GM12878 (cell line): ENCODE results near the gene ADAMTS7. TPM values are rescaled to one million over a fixed set of nuclear protein-coding genes. Genes with fewer than 3 reads are reported as not detected.
"Not testable (repeated sequence)": the region's sequence is repeated elsewhere in the genome, so short reads cannot be mapped to it uniquely, and the experiment has no call there.

ENCODE experiments used
- ATAC-seq: fragments of 200-7000 bp; cut with Tn5 transposase; 3 replicates; pipeline ENCODE4 v1.9.1; 2020; ENCODE audit warnings: mild to moderate bottlenecking, moderate library complexity
- BruUV-seq: library from RNA; stranded (reverse); fragments of 400-500 nt; replicated peaks from 2 replicates; lab custom pipeline; 2021; lab: Mats Ljungman, UMichigan
- CTCF ChIA-PET: fragments of 300-600 bp; sonication (Branson Sonifier 250); formaldehyde crosslinking; extraction: SDS; loops from one replicate; lab custom pipeline; 2021; ENCODE audit warnings: inconsistent platforms; lab: Yijun Ruan, JAX
- POLR2A ChIA-PET: fragments of 350-600 bp; formaldehyde crosslinking; extraction: SDS; loops from one replicate; lab custom pipeline; 2021; ENCODE audit warnings: inconsistent platforms; lab: Charles Lee
- RAD21 ChIA-PET: fragments of 300-600 bp; sonication (Branson Sonifier 250); formaldehyde crosslinking; loops from one replicate; lab custom pipeline; 2023; ENCODE audit warnings: antibody characterized with exemption; ENCODE audit not compliant: unreplicated experiment; lab: Charles Lee
- SMC1A ChIA-PET: fragments of 300-600 bp; sonication (Branson Sonifier 250); formaldehyde crosslinking; loops from one replicate; lab custom pipeline; 2023; ENCODE audit not compliant: unreplicated experiment, uncharacterized antibody; lab: Charles Lee
- DNase-seq: peaks from one replicate; pipeline ENCODE4 v3.0.0-alpha.2; 2011; ENCODE audit warnings: low read depth, low spot score
- FAIRE-seq: peaks from 3 replicates; lab custom pipeline; 2011; peaks lifted over from hg19 to GRCh38; lab: Jason Lieb, UNC
- H2AFZ ChIP-seq: 2 replicates; pipeline ENCODE4 v1.6.0; 2011; ENCODE audit warnings: low read depth, low read length, control low read depth; ENCODE audit not compliant: control insufficient read depth
- H3K27ac ChIP-seq: 2 replicates; pipeline ENCODE4 v1.5.1; 2011; ENCODE audit warnings: control low read depth; ENCODE audit not compliant: control insufficient read depth, insufficient read depth
- H3K27me3 ChIP-seq, 2 experiments: replicated peaks in 1 of 2; 2 replicates each; pipeline versions ENCODE4 v1.6.0 to v1.6.1; 2011; ENCODE audit warnings: low read length in 1 of 2; ENCODE audit not compliant: control insufficient read depth in 2 of 2, insufficient read depth in 2 of 2
- H3K36me3 ChIP-seq, 2 experiments: 2 replicates each; pipeline ENCODE4 v1.5.1; 2011; ENCODE audit warnings: low read length in 1 of 2; ENCODE audit not compliant: control insufficient read depth in 2 of 2, insufficient read depth in 2 of 2
- H3K4me1 ChIP-seq: 2 replicates; pipeline ENCODE4 v1.6.1; 2011; ENCODE audit warnings: mild to moderate bottlenecking, low read length, moderate library complexity, mixed read lengths; ENCODE audit not compliant: control insufficient read depth, insufficient read depth
- H3K4me2 ChIP-seq: 2 replicates; pipeline ENCODE4 v1.6.0; 2011; ENCODE audit warnings: control low read depth; ENCODE audit not compliant: control insufficient read depth, insufficient read depth
- H3K4me3 ChIP-seq: fragments of 200-600 bp; sonication (generic); 2 replicates; pipeline ENCODE4 v1.5.1; 2016
- H3K79me2 ChIP-seq: 2 replicates; pipeline ENCODE4 v1.6.0; 2011; ENCODE audit warnings: low read length; ENCODE audit not compliant: control insufficient read depth, insufficient read depth
- H3K9ac ChIP-seq: 2 replicates; pipeline ENCODE4 v1.8.0; 2011; ENCODE audit warnings: low read length, control low read depth, mixed read lengths; ENCODE audit not compliant: control insufficient read depth, insufficient read depth
- H3K9me3 ChIP-seq: replicated peaks from 3 replicates; pipeline ENCODE4 v1.5.1; 2011; ENCODE audit warnings: mild to moderate bottlenecking, low read length; ENCODE audit not compliant: control insufficient read depth, insufficient read depth
- H4K20me1 ChIP-seq: 2 replicates; pipeline ENCODE4 v1.6.0; 2011; ENCODE audit not compliant: control insufficient read depth, insufficient read depth
- NRF1 ChIP-seq: conservative IDR thresholded peaks from 2 replicates; pipeline ENCODE4 v1.6.1; 2011; ENCODE audit warnings: mild to moderate bottlenecking, low read depth, low read length, improper control_type of control experiment
- WGBS: methylation state at CpG from one replicate; pipeline ENCODE4 v1.1.6; 2016; ENCODE audit warnings: low lambda C conversion rate; ENCODE audit not compliant: insufficient replicate concordance, insufficient coverage; ENCODE audit errors: missing lambda C conversion rate; 5-methylcytosine and 5-hydroxymethylcytosine counted together
- in situ Hi-C: fragments of 300-500 bp; cut with MboI; formaldehyde crosslinking; loops from 9 replicates; pipeline ENCODE4 v1.14.3; 2018; ENCODE audit warnings: mixed read lengths
- intact Hi-C: fragments of 100-400 bp; cut with micrococcal nuclease; formaldehyde crosslinking; loops from one replicate; pipeline ENCODE4 v1.14.2; 2022; ENCODE audit not compliant: unreplicated experiment
- polyA plus RNA-seq, 11 experiments: library from polyadenylated mRNA; depleted of rRNA in 4 of 11; unstranded in 6 of 11; stranded (reverse) in 5 of 11; fragments of >200 nt; fragmentation: Nextera tagmentation in 4 of 11; fragmentation: Illumina TruSeq in 1 of 11; extraction: Ambion mirVana in 4 of 11; extraction: Trizol in 1 of 11; gene quantifications; 1 replicate in 1 of 11; 2 replicates in 10 of 11; pipeline versions ENCODE4 v1.2.1 to v1.2.3, GENCODE V29; 2011 to 2016; ENCODE audit warnings: inconsistent platforms in 2 of 11, missing spikeins in 2 of 11, low read depth in 1 of 11
- total RNA-seq, 4 experiments: library from RNA; depleted of rRNA in 3 of 4; stranded (reverse); fragments of >200 nt in 3 of 4; fragmentation: Illumina TruSeq in 1 of 4; extraction: Trizol in 1 of 4; gene quantifications; 2 replicates each; pipeline versions ENCODE4 v1.2.1 to v1.2.3, GENCODE V29; 2013 to 2021

ADAMTS7 gene
- total and polyA plus RNA-seq, 10 of the 15 experiments (the other 5 are each of a cell fraction or from before 2014, with no cell fraction given) = 0.03 to 0.28 (median 0.06) TPM; not detected in 6

DNA sequence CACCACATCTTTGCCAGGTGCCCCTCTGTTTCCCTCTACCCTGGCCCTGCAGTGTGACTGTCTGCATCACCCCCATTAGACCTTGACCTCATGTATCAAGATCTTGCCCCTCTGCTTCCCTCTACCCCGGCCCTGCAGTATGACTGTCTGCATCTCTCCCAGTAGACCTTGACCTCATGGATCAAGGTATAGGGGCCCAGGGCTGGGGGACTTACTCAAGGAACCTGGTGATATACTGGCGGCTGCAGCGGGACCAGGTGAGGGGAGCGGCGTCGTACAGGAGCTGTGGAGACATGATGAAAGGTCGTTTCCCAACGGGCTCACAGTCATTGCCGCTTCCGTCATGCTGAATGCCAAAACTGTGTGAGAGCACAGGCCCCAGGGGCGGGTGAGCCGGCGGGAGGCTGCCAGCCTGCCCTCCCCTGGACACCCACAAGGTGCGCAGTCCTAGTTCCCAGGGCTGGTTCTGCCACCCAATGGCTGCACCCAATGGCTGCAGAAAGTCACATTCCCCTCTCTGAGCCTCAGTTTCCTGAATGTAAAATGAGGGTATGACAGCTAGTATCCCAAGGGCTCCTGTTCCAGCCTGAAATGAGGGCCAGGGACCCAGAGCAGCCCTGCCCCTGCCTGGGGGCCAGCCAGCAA lies 23.1 kb downstream of the ADAMTS7 start (continued):
- TF ChIP-seq NRF1 = no peak

DNA sequence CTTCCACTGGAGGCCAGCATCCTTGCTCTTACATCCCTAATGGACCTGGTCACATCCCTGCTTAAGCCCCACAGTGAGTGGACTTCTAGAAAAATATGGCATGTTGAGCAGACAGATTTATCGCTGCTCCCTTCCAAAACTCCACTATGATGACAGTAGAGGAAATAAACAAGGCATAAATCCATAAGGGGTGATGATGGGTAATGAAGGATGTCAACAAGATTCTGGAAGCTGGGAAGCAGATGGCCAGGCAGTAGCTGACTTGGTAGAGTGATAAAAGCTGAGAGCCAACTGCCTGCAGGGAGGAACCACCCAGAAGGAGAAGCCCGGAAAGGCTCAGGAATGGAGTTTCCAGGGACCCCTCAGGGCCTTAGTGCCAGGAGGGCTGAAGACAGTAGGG lies 28.9 kb downstream of the ADAMTS7 start:
- CTCF ChIA-PET, POLR2A ChIA-PET, H3K9me3 ChIP-seq, H4K20me1 ChIP-seq, H3K4me2 ChIP-seq, H2AFZ ChIP-seq, RAD21 ChIA-PET, H3K79me2 ChIP-seq, H3K27ac ChIP-seq, DNase-seq, H3K36me3 ChIP-seq, FAIRE-seq, BruUV-seq, H3K4me3 ChIP-seq, in situ Hi-C loops, H3K27me3 ChIP-seq, SMC1A ChIA-PET, H3K4me1 ChIP-seq, ATAC-seq, H3K9ac ChIP-seq, intact Hi-C loops: not testable (repeated sequence)
- 77% methylated on average over 2 of the region's 2 CpGs for WGBS

DNA sequence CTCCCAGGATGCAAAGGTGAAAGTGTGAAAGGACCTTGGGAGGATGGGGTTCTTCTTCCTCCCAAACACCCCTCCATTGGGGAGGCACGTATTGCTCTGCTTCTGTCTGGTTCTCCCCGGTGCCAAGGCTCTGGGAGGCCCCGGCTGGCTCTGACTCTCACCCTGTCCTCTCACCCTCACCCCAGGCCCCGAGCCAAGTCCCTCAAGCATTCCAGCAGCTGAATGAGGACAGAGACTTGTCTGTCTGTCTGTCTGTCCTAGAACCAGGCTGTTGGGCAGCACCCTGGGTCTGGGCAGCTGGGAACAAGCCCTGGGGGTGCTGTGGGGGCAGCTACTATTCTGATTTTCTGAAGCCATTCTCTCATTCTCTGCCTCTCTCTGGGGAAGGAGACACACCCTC lies 29.9 kb downstream of the ADAMTS7 start:
- H4K20me1 ChIP-seq, H3K9me3 ChIP-seq, FAIRE-seq, in situ Hi-C loops, intact Hi-C loops, H3K4me1 ChIP-seq, H3K4me3 ChIP-seq, CTCF ChIA-PET, RAD21 ChIA-PET, H3K27me3 ChIP-seq, ATAC-seq, DNase-seq, H3K9ac ChIP-seq, H3K79me2 ChIP-seq, H3K27ac ChIP-seq, POLR2A ChIA-PET, BruUV-seq, H3K4me2 ChIP-seq, H2AFZ ChIP-seq, H3K36me3 ChIP-seq, SMC1A ChIA-PET: not testable (repeated sequence)
- WGBS = 63% methylated on average over 4 of the region's 4 CpGs

DNA sequence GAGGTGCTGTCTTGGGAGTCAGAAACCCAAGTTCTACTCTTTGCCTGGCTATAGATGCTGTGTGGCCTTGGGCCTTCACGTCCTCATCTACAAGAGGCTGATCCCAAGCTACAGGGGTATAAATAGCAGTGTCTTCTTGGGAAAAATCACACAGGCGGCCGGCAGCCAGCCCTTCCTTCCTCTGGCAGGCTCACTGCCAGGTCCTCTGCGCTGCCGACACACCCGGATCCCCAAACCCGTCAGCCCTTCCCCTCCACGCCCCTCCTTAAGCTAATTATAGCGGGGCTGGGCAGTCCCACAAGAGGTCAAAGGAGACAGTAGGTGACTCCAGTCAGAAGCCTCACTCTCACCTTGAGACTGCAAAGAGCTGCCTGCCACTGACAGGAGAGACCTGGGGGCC lies 31.3 kb downstream of the ADAMTS7 start:
- DNase-seq, SMC1A ChIA-PET, H3K9ac ChIP-seq, H3K4me2 ChIP-seq, BruUV-seq, H3K79me2 ChIP-seq, H3K36me3 ChIP-seq, H3K27ac ChIP-seq, H3K27me3 ChIP-seq, POLR2A ChIA-PET, ATAC-seq, H3K4me1 ChIP-seq, intact Hi-C loops, RAD21 ChIA-PET, H4K20me1 ChIP-seq, CTCF ChIA-PET, FAIRE-seq, H3K4me3 ChIP-seq, H3K9me3 ChIP-seq, H2AFZ ChIP-seq: not testable (repeated sequence)
- 17% methylated on average over 1 of the region's 9 CpGs for whole genome bisulfite sequencing
- in situ Hi-C loops = loop anchor here (5.0 kb wide), 1 partner anchor 803 kb away; no protein-coding TSS in a partner anchor
